ENCODE measurements around the gene MSX1. TPM values are rescaled to one million over a fixed set of nuclear protein-coding genes. Genes with fewer than 3 reads are reported as not detected.

The MSX1 gene
- total RNA-seq, 1 donor from 2014 or later: 6.1 TPM

DNA sequence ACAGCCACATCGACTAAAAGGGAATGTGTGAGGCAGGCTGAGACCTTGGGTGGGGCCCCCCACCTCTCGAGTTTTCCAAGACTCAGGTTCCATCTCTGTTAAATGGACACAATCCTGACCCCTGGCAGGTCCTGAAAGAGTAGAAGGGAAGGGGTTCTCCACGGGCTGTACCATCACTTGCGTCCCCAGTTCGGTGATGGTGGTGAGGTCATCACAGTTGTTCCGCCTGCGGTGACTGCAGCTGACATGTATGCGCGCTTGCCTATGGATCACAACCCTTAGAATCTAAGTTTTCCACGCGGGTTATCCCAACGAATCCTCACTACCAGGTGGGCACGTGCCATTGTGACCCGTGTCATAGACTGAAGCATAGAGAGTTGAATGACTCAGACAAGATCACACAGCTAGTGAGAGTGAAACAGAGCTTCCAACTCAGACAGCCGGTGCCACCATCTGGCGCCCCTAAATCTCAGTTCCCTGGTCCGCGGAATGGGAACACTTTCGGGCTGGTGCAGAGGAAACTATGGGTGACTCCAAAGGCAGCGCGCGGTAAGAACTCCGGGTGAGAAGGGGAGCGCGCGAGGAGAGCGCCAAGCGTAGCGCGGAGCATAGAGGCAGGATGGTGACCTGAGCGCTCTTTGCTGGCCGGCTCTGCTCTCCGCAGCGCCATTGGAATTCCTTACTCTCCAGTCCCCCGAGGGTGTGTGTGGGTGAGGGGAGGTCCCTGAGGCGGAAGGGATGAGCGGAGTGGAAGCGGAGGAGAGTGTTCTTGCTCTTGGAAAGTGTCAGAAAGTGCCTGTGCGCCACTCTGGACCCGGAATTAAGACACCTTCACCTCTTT is 10.5 kb downstream of the MSX1 start:
- DNase-seq: no peak

- no peak for DNase-seq
These were observed 11.2 kb downstream of the MSX1 start for GRCh38 chr4:4870576-4871241.

DNA sequence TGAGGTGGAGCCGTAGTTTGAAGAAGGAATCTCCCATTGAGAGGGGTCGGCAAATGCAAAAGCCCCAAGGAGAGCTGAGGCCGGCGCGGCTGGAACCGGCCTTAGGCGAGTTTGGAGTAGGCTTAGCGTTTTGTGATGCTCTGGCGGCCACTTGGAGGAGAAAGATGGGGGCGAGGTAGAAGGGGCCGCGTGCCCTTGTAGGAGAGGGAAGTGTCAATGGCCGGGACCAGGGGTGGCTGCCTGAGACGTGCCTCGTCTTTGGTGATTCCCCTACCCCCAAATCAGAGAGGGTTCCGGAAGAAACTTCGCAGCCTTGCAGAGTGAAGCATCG is 11.7 kb downstream of the MSX1 start:
- DNase-seq: no peak

- no peak for DNase-seq
These were observed 12.3 kb downstream of the MSX1 start for GRCh38 chr4:4871573-4872313.

DNA sequence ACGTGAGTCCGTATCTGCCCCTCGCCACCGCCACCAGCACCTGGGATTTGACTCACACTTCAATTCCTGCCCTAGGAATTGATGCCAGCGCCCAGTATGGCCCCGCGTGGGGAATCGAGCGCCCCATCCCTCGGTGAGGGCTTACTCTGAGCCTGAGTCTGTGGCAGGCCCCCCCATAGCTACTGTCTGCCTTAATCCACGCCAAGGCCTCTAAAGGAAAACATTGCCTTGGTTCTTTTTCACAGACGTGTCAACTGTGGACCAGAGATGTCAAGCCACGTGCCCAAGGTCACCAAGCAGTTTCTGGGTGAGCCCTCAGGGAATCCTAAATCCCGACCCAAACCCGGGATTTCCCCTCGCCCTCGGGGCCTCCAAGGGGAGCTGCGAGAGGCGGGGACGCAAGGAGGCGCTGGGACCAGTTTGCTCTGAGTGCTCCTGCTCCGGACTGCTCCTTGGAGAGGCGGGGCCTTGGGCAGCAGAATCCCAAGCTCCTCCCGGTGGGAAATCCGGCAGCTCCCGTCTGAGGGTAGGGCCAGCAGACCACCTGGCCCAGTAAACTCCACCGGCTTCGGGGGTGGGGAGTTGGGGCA is 12.9 kb downstream of the MSX1 start:
- no peak for DNase-seq

DNA sequence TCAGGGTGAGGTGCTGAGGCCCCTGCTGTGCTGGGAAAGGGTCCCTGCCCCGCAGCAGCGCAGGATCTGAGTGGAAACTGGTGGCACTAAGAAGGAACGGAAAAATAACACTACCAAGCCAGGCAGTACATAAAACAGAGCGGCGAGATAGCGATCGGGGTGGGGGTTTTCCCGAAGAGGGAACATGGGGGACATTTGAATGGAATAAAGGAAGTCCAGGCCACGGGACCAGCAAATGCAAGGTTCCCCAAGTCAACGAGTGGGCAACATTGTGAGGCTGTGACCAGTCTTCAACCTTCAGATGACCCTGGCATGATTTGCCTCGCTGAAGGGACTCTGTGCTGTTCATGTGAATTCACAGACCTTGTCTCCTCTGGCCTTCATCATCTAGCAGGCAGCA is 13.7 kb downstream of the MSX1 start:
- DNase-seq: no peak

GRCh38 chr4:4874254-4874653 is 14.8 kb downstream of the MSX1 start:
- no peak for DNase-seq

- no peak for DNase-seq
These were observed 15.7 kb downstream of the MSX1 start for GRCh38 chr4:4875147-4875546.

DNA sequence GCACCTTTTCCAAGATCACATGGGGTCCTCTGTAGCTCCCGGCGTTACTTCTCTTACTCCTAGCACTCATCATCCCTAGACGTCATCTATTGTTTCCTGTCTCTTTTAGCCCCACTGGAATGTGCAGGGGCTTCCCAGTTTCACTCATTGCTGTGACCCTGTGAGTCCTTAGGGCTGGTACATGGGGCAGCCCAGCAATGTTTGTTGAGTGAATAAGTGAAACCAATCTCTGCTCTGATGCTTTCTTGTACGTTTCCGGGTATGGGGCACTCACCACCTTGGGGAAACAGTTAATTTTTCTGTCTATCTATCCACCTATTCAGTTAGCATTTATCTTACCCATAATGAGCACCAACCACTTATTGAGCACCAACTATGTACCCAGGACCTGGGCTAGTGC is 16.1 kb downstream of the MSX1 start:
- no peak for DNase-seq

- no peak for DNase-seq
These were observed 17.6 kb downstream of the MSX1 start for GRCh38 chr4:4876945-4877661.

GRCh38 chr4:4880492-4880891 is 21.0 kb downstream of the MSX1 start:
- DNase-seq: no peak

GRCh38 chr4:4881432-4881831 is 22.0 kb downstream of the MSX1 start:
- no peak for DNase-seq

DNA sequence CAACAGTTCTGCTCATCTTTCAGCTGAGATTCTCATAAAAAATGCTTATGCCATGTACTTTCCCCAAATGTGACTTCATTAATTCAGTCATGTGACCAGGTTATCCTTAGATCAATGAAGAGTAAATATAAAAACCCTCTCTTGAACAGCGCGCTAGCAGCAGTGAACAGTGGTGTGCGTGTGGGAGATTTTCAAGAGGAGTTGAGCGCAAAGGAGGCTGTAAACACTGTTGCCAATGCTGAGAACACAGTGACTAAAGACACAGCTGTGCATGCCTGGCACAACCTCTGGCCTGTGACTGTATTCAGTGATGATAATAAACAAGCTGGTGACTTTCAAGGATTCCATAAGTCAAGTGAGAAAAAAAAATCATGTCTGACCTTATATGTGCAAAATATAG is 25.1 kb downstream of the MSX1 start:
- DNase-seq: no peak

- no peak for DNase-seq
These were observed 28.0 kb downstream of the MSX1 start for GRCh38 chr4:4887426-4887825.

DNA sequence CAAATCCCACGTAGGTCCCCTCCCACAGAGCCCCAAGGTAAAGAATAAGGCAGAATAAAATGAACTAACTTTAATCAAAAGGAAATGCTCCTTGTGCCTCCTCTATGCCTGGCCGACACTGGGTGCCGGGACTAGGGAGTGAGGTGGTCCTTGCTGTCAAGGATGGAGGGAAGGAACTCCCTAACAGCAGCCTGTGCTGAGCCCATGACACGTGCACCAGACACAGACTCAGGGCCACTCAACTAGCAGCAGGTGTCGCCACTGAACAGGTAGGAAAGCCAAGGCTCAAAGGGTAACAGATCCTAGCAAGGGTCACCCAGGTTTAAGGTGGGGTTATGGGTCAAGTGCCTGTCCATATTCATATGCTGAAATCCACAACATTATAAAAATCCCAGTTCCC is 29.2 kb downstream of the MSX1 start:
- no peak for DNase-seq

DNA sequence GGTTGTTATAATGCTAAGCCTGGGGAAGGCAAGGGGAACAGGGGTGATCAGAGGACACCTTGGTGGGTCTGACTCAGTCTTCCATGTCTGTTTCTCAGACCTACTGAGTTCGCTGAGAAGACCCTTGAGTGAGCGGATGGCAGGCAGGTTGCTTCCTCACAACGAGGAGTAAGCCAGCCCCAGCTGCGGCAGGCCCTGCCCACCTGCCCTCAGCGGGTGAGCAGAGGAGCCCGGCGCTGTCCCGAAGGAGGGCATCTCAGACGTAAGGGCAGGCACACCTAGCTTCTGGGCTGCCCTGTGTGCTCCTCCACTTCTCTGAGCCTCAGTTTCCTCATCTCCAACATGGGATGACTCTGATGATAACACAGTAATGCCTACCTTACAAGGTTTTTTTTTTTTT is 30.3 kb downstream of the MSX1 start:
- no peak for DNase-seq

DNA sequence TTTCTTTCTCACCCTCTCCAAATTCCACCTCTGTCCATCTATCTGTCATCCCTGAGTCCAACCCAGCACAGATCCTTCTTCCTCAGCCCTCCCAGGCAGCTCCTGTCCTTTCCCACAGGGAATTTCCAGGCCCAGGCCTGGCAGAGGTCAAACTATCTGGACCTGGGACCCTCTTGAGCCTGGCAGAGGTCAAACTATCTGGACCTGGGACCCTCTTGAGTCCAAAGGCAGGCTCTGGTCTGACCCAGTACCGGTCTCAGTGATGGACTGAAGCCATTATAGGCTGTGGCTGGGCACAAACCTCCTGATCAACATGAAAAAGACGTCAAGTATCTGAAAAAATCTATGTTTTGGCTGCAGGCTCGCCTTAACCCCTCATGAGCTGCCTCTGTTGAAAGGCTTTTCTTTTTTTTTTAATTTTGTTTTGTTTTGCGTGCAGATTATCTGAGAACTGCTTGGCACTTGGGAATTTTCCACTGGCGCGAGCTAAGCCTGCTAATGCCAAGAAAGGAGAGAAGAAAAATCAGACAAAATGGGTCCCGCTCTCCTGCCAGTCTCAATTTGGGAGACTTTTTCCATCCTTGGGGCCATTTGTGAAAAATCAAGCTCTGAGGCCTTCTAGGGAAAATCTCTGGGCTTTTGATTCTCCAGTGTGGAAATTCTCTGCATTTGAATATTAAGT is 31.2 kb downstream of the MSX1 start:
- DNase-seq: no peak

- DNase-seq: no peak
These were observed 34.3 kb downstream of the MSX1 start for GRCh38 chr4:4893721-4894120.

GRCh38 chr4:4899202-4899925 is 39.9 kb downstream of the MSX1 start:
- DNase-seq: no peak

DNA sequence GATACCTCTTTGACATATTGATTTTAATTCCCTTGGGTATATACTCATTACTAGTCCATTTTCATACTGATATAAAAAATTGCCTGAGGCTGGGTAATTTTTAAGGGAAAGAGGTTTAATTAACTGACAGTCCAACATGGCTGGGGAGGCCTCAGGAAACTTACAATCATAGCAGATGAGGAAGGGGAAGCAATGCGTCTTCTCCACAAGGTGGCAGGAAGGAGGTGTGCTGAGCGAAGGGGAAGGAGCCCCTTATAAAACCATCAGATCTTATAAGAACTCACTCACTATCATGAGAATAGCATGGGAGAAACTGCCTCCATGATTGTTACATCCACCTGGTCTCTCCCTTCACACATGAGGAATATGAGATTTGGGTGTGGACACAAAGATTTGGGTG is 42.4 kb downstream of the MSX1 start:
- DNase-seq: no peak

GRCh38 chr4:4912155-4912554 is 52.7 kb downstream of the MSX1 start:
- DNase-seq: no peak
